ENCODE data around the gene CHAF1B.

The CHAF1B gene

DNA sequence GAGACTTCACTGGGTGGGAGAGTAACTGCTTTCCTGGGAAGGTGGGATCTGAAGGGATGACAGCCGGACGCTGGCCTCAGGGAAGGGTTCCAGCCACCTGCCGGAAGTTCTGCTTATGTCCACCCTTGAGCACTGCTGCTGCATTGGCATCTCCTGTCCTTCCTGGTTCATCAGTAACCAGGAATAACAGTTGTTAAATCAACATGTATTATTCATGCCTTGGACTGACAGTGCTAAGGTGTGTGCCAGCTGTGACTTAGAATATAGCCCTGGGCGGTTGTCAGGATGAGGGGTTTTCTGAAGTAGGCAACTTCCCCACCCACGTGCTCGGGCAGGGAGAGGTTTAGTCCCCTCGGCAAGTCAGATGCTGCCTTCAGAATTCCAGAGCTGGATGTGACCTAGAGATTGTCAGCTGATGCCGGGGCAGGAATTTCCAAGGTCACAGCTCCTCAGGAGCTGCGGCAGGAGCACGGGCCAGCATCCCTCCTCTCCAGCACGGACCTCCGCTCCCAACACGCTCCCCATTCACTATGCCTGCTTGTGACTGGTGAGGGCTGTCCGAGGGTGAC lies 76.8 kb downstream of the CHAF1B start:
- no peak for DNase-seq (ENCODE audit: low read depth, low spot score)

DNA sequence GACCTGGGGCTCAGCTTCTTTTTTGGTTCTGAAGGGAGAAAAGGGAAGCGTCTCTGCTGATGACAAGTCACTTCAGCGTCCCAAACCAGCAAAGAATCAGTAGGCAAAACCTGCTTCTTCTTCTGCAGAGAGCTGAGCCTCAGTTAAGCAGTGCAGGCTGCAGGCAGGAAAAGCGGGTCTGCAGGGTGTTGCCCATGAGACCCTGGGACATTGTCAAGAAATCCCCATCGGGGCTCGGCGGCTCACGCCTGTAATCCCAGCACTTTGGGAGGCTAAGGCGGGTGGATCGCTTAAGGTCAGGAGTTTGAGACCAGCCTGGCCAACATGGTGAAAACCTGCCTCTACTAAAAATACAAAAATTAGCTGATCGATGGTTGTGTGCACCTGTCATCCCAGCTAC lies 78.0 kb downstream of the CHAF1B start:
- no peak for DNase-seq (ENCODE audit: low read depth, low spot score)

DNA sequence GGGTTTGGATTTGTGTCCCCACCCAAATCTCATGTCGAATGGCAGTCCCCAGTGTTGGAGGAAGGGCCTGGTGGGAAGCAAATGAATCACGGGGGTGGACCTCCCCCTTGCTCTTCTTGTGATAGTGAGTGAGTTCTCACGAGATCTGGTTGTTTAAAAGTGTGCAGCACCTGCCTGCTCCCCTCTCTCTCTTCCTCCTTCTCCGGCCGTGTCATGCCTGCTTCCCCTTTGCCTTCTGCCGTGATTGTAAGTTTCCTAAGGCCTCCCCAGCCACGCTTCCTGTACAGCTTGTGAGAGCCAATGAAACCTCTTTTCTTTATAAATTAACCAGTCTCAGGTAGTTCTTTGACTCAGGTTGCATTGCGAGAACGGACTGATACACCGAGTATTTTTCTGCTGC lies 78.8 kb downstream of the CHAF1B start:
- DNase-seq (ENCODE audit: low read depth, low spot score), result no peak

DNA sequence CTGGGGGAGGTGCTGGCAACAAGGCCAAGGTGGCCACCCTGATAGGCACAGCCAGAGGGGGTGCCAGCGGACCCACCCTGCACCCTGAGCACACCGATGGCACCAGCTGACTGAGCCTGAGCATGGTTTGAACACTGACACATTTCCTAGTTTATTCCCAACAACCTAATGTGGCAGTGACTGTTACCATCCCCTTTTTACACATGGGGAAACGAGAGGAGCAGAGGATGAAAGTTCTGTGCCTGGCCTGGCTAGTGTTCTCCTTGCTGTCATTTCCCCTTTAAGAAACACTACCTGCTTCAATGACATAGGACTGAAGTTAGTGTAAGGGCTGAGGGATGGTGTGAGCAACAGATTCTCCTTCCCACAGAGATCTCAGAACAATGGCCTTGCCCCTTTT lies 79.4 kb downstream of the CHAF1B start:
- no peak for DNase-seq (ENCODE audit: low read depth, low spot score)

DNA sequence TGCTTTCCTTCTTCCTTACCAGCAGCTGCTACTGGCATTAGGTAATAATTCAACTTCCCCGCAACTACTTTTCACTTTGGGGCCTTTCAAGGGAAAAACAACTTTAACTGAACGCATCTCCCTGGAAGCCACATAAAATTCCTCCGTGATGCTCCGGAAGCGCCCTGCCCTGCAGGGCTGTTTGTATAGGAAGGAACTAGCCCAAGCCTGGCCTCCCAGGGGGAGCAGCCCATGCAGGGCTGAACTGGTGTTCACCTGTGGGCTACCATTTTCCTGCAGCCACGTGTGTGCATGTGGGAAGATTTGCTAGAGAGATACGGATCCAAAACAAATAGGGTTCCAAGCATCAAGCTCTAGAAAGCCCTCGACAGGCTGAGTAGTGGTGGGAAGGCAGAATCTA lies 80.3 kb downstream of the CHAF1B start:
- no peak for DNase-seq (ENCODE audit: low read depth, low spot score)

DNA sequence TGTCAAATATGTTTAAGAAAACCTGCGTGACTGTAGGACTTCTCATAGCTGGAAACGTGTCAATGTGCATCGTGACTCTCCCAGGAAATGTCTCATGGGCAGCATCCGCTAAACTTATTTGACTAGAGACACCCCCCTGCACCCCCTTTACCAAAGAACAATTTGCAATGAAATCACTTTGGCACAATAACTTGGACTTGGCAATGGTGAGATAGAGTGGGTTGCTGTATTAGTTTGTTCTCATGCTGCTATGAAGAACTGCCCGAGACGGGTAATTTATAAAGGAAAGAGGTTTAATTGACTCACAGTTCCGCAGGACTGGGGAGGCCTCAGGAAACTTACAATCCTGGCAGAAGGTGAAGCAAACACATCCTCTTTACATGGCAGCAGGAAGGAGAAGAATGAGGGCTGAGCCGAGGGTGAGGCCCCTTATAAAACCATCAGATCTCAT lies 80.9 kb downstream of the CHAF1B start:
- no peak for DNase-seq (ENCODE audit: low read depth, low spot score)
